Measurements from ENCODE around the gene CPNE7.
A peak's percentile ranks its signal among the peaks of the same experiment; 100 is the strongest.
"Not testable (repeated sequence)": the region's sequence is repeated elsewhere in the genome, so short reads cannot be mapped to it uniquely, and the experiment has no call there.

CPNE7 gene

DNA sequence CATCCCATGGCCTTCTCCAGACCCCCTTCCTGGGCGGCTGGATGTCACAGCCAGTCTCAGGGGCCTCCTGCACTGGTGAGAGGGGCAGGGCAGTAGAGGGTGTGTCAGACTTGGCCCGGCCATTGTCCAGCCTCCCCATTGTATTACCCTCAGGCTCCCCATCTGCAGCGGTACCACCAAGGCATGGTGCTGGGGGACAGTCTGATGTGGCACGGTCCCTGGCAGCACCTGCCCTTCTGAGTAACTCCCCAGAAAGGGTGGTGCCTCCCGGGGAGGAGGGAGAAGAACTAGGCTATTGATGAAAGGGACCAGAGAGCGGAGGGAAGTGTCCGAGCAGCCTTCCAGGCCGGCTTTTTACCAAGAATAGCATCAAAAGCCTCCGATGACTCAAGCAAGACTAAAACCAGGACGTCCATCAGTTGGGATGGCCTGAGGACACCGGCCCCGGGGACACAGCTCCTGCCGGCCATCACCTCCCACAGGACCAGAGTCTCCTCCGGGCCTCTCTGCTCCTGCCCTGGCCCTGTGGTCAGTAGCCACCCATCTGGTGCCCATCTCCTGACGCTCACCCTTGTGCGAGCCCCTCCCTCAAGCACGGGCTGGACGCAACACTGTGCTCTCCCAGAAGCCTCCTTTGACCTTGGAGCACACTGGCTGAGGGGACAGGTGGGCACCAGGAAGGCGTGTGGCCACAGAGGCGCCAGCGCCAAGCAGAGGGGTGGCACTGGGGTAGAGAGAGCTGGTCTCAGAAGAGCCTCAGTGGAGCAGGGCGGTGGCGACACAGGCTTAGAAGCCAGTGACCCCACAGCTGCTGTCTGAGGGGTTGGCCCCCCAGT is 5.8 kb upstream of the CPNE7 start:
- DNase-seq (ENCODE audit: low spot score): no peak
- TF ChIP-seq, protein P1, sequence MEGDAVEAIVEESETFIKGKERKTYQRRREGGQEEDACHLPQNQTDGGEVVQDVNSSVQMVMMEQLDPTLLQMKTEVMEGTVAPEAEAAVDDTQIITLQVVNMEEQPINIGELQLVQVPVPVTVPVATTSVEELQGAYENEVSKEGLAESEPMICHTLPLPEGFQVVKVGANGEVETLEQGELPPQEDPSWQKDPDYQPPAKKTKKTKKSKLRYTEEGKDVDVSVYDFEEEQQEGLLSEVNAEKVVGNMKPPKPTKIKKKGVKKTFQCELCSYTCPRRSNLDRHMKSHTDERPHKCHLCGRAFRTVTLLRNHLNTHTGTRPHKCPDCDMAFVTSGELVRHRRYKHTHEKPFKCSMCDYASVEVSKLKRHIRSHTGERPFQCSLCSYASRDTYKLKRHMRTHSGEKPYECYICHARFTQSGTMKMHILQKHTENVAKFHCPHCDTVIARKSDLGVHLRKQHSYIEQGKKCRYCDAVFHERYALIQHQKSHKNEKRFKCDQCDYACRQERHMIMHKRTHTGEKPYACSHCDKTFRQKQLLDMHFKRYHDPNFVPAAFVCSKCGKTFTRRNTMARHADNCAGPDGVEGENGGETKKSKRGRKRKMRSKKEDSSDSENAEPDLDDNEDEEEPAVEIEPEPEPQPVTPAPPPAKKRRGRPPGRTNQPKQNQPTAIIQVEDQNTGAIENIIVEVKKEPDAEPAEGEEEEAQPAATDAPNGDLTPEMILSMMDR (IDR thresholded peaks at IDR 0.05; ENCODE audit: extremely low read depth, missing control alignments): no peak

DNA sequence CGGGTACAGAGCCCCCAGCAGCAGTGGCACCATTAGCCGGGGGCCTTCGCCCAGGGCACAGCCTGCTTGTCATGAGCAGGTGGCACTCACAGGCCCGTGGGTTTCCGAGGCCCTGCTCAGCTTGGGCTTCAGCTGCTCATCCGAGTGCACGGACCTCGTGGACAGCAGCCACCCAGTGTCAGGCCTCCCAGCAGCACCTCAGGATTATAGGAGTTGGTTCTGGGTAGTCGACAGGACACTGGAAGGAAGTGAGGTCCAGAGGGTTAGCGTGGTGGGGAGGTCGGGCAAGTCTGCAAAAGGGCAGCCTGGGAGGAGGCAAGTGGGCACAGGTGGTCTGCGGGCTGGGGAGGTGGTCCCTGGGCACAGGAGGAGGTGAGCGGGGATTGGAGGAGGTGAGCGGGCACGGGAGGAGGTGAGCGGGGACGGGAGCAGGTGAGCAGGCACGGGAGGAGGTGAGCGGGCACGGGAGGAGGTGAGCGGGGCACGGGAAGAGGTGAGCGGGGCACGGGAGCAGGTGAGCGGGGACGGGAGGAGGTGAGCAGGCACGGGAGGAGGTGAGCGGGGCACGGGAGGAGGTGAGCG is 5.1 kb upstream of the CPNE7 start:
- DNase-seq (ENCODE audit: low spot score): no peak
- TF ChIP-seq, protein P1 (IDR thresholded peaks at IDR 0.05; ENCODE audit: extremely low read depth, missing control alignments): no peak

DNA sequence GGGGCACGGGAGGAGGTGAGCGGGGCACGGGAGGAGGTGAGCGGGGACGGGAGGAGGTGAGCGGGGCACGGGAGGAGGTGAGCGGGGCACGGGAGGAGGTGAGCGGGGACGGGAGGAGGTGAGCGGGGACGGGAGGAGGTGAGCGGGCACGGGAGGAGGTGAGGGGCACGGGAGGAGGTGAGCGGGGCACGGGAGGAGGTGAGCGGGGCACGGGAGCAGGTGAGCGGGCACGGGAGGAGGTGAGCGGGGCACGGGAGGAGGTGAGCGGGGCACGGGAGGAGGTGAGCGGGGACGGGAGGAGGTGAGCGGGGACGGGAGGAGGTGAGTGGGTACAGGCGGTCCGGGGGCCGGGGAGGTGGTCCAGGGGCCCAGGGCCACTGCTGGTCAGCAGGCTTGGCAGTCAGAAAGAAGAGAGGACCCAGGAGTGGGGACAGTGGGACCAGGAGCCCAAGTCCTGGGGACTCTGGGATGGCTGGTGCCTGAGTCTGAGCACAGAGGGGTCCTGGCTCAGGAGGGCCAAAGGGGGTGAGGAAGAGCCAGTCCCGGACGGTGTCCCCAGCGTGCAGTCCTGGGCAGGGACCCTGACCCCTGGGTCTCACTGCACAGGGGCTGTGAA is 4.5 kb upstream of the CPNE7 start:
- DNase-seq (ENCODE audit: low spot score): not testable (repeated sequence)

DNA sequence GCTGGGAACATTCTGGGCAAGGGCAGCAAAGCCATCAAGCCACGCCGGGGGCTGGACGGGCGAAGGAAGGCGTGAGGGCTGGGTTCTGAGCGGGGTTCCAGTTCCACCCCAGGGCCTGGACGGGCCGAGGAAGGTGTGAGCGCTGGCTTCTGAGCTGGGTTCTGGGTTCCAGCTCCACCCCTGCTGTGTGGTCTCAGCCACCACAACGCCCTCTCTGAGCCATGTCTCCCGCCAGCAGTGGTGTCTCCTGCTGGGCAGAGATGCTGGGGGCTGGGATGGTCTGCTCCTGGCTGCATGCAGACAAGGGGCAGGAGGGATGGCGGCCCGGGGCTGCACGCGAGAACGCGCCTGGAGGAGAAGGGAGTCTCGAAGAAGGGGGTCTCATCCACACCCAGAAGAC is 3.9 kb upstream of the CPNE7 start:
- TF ChIP-seq, protein P1 (IDR thresholded peaks at IDR 0.05; ENCODE audit: extremely low read depth, missing control alignments): no peak
- DNase-seq (ENCODE audit: low spot score): no peak

DNA sequence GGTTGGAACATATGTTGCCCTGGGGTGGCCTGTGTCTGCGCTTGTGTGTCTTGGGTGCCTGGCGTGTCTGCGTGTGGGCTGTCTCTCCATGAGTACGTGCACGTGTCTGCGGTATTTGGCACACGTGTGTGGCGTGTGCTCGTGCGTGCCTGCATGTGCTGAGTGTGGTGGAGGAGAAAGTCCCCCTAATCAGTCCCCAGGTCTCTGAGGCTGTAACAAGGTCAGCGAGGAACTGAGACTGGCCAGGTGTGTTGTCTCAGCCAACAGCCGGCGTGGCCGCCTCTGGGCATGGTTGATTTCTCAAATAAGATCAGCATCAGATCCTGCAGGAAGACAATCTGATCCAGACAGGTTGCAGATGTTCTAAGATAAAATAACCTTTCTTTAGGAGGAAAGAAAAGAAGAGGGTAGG is 3.5 kb upstream of the CPNE7 start:
- DNase-seq (ENCODE audit: low spot score): peak; percentile 75
- TF ChIP-seq, protein P1 (IDR thresholded peaks at IDR 0.05; ENCODE audit: extremely low read depth, missing control alignments): no peak

DNA sequence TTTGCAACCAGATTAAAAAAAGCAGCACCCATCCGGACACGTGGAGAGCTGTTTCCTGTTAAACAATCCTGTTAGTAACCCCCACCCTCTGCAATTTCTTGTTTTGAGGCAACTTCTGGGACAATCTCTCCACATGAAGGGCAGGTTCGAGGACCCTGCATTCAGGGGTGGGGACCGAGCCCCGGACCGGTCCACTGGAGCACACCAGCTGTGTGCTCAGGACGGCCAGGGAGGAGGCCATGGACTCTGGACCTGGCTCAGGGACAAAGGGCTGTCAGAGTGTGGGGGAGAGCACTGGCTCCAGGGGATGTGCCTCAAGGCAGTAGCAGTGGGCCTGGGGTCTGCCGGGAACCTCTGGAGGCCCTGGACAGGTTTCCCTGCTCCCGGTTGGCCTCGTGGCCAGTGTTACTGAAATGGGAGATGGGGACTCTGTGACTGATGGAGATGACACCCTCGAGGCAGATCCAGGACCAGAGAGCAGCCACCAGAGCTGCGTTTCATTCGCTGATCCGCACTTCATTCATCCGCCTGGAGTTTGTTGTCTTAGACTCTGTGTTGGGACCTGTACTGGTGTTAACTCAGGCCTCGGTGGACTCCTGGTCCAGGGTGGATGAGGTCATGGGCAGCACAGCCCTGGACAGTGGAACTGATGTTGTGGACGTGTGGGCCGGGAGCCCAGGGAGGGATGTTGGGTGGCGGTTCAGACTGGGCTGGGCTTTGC is 2.9 kb upstream of the CPNE7 start:
- TF ChIP-seq, protein P1 (IDR thresholded peaks at IDR 0.05; ENCODE audit: extremely low read depth, missing control alignments): no peak
- DNase-seq (ENCODE audit: low spot score): no peak

DNA sequence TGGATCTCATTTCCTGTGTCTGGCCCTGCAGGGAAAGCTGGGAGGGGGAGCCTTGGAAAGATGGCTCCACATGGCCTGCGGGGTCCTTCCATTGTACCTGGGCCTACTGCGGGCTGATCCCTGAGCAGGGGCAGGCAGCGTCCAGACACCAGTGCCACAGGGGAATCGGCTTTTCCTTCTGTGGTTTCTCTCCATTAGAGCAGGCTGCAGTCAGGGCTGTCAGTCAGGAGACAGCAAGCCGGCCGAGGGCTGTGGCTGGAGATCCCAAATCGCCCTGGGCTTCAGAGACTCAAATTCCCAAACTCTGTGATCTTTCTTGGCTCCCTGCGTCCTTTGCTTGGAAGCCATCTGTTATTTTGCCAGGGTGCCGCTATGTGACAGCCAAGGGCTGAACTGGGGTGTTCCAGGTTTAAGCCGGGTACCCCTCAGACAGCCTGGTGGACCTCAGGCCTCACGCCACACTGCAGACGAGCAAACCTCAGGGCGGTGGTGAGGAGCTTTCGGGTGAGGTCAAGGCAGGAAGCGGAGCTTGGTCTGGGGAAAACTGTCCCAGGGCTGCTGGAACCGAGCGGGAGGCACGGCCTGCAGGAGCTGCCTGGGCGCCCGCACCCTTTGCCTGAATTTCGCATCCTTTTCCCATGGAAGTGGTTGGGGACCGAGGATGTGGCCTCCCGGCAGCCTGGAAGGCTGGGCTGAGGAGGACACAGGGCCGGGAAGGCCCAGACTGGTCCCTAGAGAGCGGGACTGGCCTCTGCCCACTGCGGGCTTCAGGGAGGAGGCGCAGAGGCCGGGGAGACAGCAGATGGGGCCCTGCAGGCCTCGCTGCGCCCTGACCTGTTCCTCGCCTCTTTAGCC is 1.5 kb upstream of the CPNE7 start:
- TF ChIP-seq, protein P1 (IDR thresholded peaks at IDR 0.05; ENCODE audit: extremely low read depth, missing control alignments): no peak
- DNase-seq (ENCODE audit: low spot score): no peak
